Astrocyte (in vitro differentiated cells and primary cell): Measurements from ENCODE around the gene PPM1M. TPM values are rescaled to one million over a fixed set of nuclear protein-coding genes. Genes with fewer than 3 reads are reported as not detected.

Experiments
- DNase-seq: peaks from one replicate; pipeline ENCODE4 v3.0.0-alpha.2; 2010; ENCODE audit warnings: low read depth
- FAIRE-seq: peaks from 2 replicates; lab custom pipeline; 2011; peaks lifted over from hg19 to GRCh38; lab: Jason Lieb, UNC
- H2AFZ ChIP-seq: 2 replicates; pipeline ENCODE4 v1.6.0; 2012; ENCODE audit warnings: low read depth, low read length, inconsistent platforms
- H3K27ac ChIP-seq: 2 replicates; pipeline ENCODE4 v1.5.1; 2011; ENCODE audit warnings: low read depth, low read length, inconsistent platforms
- H3K27me3 ChIP-seq: 2 replicates; pipeline ENCODE4 v1.6.0; 2011; ENCODE audit warnings: low read length, inconsistent platforms; ENCODE audit not compliant: insufficient read depth
- H3K36me3 ChIP-seq: 2 replicates; pipeline ENCODE4 v1.5.1; 2011; ENCODE audit warnings: low read length, inconsistent platforms; ENCODE audit not compliant: insufficient read depth
- H3K4me1 ChIP-seq: 2 replicates; pipeline ENCODE4 v1.5.1; 2011; ENCODE audit warnings: low read length, inconsistent platforms; ENCODE audit not compliant: insufficient read depth
- H3K4me2 ChIP-seq: 2 replicates; pipeline ENCODE4 v1.6.0; 2012; ENCODE audit warnings: low read length, inconsistent platforms
- H3K4me3 ChIP-seq: 2 replicates; pipeline ENCODE4 v1.5.1; 2011; ENCODE audit warnings: low read depth, mild to moderate bottlenecking, low read length, inconsistent platforms; ENCODE audit not compliant: insufficient read depth
- H3K79me2 ChIP-seq: 2 replicates; pipeline ENCODE4 v1.6.0; 2012; ENCODE audit warnings: mild to moderate bottlenecking, low read length, inconsistent platforms; ENCODE audit not compliant: insufficient read depth
- H3K9ac ChIP-seq: 2 replicates; pipeline ENCODE4 v1.6.0; 2012; ENCODE audit warnings: mild to moderate bottlenecking, low read length, inconsistent platforms
- H3K9me3 ChIP-seq: 2 replicates; pipeline ENCODE4 v1.5.1; 2012; ENCODE audit warnings: low read depth, mild to moderate bottlenecking, low read length, inconsistent platforms; ENCODE audit not compliant: insufficient read depth
- H4K20me1 ChIP-seq: 2 replicates; pipeline ENCODE4 v1.6.0; 2012; ENCODE audit warnings: low read length, inconsistent platforms; ENCODE audit not compliant: insufficient read depth
- H3K27ac Mint-ChIP-seq: one replicate; pipeline ENCODE4 v1.8.0; 2021; ENCODE audit warnings: mild to moderate bottlenecking, mixed read lengths; ENCODE audit not compliant: unreplicated experiment
- H3K27me3 Mint-ChIP-seq: one replicate; pipeline ENCODE4 v1.8.0; 2021; ENCODE audit warnings: low read depth, mixed read lengths; ENCODE audit not compliant: unreplicated experiment
- H3K36me3 Mint-ChIP-seq: one replicate; pipeline ENCODE4 v1.8.0; 2021; ENCODE audit warnings: low read depth, mixed read lengths; ENCODE audit not compliant: unreplicated experiment
- H3K4me1 Mint-ChIP-seq: one replicate; pipeline ENCODE4 v1.8.0; 2021; ENCODE audit warnings: low read depth, mixed read lengths; ENCODE audit not compliant: unreplicated experiment
- H3K4me3 Mint-ChIP-seq: one replicate; pipeline ENCODE4 v1.8.0; 2021; ENCODE audit warnings: mild to moderate bottlenecking, moderate library complexity, mixed read lengths; ENCODE audit not compliant: unreplicated experiment
- H3K9me3 Mint-ChIP-seq: one replicate; pipeline ENCODE4 v1.8.0; 2021; ENCODE audit warnings: mild to moderate bottlenecking, mixed read lengths; ENCODE audit not compliant: unreplicated experiment
- EZH2 ChIP-seq: IDR thresholded peaks from 2 replicates; pipeline ENCODE4 v1.6.1; 2012; ENCODE audit warnings: mild to moderate bottlenecking, low read length, inconsistent platforms; ENCODE audit not compliant: insufficient read depth
- total RNA-seq: library from RNA; stranded (reverse); gene quantifications from 2 replicates; pipeline ENCODE4 v1.2.1, GENCODE V29; 2021
- TF ChIP-seq, protein P1 (sequence below): IDR thresholded peaks from 2 replicates; pipeline ENCODE4 v1.5.1; 2011; ENCODE audit warnings: low read depth, mild to moderate bottlenecking, inconsistent platforms, low read length, moderate library complexity; ENCODE audit not compliant: insufficient read depth

PPM1M gene
- total RNA-seq, 1 donor from 2014 or later = 9.1 TPM

DNA sequence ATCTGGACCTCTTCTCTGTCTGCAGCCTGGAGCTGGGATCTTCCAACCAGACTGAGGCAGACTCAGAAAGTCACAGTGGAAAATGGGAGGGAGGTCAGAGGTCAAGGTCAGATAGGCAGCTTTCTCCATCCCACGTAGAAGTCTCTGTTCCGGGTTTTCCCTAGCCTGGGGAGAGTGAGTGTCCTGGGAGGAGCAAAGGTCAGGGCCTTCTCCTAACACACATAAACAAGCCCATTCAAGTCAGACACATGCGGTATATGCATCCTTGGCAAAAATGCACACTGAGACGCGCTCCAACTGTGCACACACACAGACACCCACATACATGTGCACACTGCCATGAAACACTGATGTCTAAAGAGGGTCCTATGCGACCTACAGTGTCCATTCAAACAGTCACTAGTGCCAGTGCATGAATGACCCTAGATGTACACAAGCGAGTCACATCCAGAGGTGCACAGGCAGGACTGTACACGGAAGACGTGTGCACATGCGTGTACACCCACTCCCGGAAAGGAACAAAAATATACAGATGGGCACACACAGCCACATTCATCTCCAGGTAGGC is 7.3 kb upstream of the PPM1M start:
- TF ChIP-seq, protein P1, sequence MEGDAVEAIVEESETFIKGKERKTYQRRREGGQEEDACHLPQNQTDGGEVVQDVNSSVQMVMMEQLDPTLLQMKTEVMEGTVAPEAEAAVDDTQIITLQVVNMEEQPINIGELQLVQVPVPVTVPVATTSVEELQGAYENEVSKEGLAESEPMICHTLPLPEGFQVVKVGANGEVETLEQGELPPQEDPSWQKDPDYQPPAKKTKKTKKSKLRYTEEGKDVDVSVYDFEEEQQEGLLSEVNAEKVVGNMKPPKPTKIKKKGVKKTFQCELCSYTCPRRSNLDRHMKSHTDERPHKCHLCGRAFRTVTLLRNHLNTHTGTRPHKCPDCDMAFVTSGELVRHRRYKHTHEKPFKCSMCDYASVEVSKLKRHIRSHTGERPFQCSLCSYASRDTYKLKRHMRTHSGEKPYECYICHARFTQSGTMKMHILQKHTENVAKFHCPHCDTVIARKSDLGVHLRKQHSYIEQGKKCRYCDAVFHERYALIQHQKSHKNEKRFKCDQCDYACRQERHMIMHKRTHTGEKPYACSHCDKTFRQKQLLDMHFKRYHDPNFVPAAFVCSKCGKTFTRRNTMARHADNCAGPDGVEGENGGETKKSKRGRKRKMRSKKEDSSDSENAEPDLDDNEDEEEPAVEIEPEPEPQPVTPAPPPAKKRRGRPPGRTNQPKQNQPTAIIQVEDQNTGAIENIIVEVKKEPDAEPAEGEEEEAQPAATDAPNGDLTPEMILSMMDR = no peak
- TF ChIP-seq EZH2 = no peak
- H3K27me3 Mint-ChIP-seq = no peaks in the 10 kb centered on the region
- Histone ChIP-seq H4K20me1 (peaks cover 36% of the 10 kb centered on the region), H3K4me3 (peak overlapping the region; percentile 83), H3K4me2 (peak overlapping the region; percentile 92), H3K36me3 (peaks cover 2% of the 10 kb centered on the region), H3K9me3 (no peaks in the 10 kb centered on the region), H3K79me2 (peaks cover 55% of the 10 kb centered on the region), H3K9ac (peak overlapping the region; percentile 88), H3K4me1 (peaks cover 41% of the 10 kb centered on the region), H2AFZ (no peak overlapping the region), H3K27me3 (no peaks in the 10 kb centered on the region), H3K27ac (peak overlapping the region; percentile 85)
- DNase-seq (peak; percentile 16), FAIRE-seq (no peak)
- peaks cover 4% of the 10 kb centered on the region for H3K36me3 Mint-ChIP-seq
- H3K4me3 Mint-ChIP-seq = peak overlapping the region; percentile 99
- peaks cover 5% of the 10 kb centered on the region for H3K9me3 Mint-ChIP-seq
- peak overlapping the region; percentile 94 for H3K27ac Mint-ChIP-seq
- H3K4me1 Mint-ChIP-seq = peaks cover 30% of the 10 kb centered on the region

DNA sequence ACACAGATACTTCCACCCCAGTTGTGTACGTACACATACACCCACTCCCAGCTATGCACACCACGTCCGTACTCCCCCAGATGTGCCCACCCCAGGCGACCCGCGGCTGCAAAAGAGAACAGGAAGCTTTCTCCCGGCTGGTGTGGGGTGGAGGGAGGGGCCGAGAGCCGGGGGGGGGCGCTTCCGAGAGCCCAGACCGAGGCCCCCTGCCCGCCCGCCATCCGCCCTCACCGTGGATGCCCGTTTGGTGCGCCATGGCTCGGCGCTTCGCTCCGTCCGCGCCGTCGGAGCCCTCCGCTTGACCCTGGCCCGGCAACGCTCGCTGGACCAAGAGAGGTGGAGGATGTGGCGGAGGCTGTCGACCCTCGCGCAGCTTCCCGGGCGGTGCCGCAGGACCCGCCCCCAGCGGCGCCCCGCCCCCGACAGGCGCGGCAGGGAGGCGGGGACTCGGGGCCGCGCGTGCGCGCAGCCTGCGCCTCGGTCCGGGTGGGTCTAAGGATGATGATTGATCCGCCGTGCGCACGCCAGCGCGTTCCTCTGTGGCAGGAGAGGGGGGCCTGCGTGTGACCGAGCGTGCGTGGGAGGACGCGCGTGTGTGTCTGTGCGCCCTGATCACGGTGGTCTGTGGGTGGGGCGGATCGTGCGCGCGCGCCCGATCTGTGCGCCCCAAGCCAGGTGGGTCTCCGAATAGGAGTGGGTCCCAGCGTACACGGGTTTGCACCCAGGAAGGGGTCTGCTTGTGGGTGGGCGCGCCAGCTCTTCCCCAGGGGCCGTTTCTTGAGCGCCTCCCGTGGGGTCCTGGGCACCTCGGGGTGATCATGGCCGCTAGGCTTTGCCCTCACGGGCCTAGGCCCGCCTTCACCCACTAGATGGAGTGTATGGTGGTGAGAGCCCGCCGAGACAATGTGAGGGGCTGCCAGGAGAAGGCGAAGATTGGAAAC is 6.5 kb upstream of the PPM1M start, which contains the start of gene TWF2:
TWF2 (minus strand) TSS at position 398 of the 941 bp plus-strand sequence; CDS start at position 256, 142 bp downstream.
- peak within 1 kb of the TSS; percentile 90 for H2AFZ ChIP-seq
- H3K79me2 ChIP-seq = peaks cover 51% of the 10 kb centered on the region
- FAIRE-seq = no peak

More for the DNA sequence above, 6.5 kb upstream of the PPM1M start, which contains the start of gene TWF2:
- Mint-ChIP-seq H3K27ac (peak within 1 kb of the TSS; percentile 100), H3K27me3 (no peaks in the 10 kb centered on the region), H3K9me3 (peaks cover 7% of the 10 kb centered on the region), H3K36me3 (peaks cover 7% of the 10 kb centered on the region), H3K4me3 (peak within 1 kb of the TSS; percentile 99), H3K4me1 (peaks cover 30% of the 10 kb centered on the region)
- H3K27me3 ChIP-seq = no peaks in the 10 kb centered on the region
- peak; percentile 50 for DNase-seq
- peak within 1 kb of the TSS; percentile 88 for H3K9ac ChIP-seq
- H3K4me1 ChIP-seq = peaks cover 45% of the 10 kb centered on the region
- peak within 1 kb of the TSS; percentile 85 for H3K27ac ChIP-seq
- H3K4me2 ChIP-seq = peak within 1 kb of the TSS; percentile 92
- H3K4me3 ChIP-seq = peak within 1 kb of the TSS; percentile 83
- TF ChIP-seq EZH2 = no peak
- TF ChIP-seq, protein P1 = no peak
- no peaks in the 10 kb centered on the region for H3K9me3 ChIP-seq
- H3K36me3 ChIP-seq = peaks cover 2% of the 10 kb centered on the region
- H4K20me1 ChIP-seq = peaks cover 33% of the 10 kb centered on the region
